H9 (cell line): ENCODE results near the gene CERS2. TPM values are rescaled to one million over a fixed set of nuclear protein-coding genes. Genes with fewer than 3 reads are reported as not detected.

Experiments used
- DNase-seq: peaks from one replicate; pipeline ENCODE4 v3.0.0-alpha.2; 2017
- H2AFZ ChIP-seq: one replicate; pipeline ENCODE4 v1.6.1; 2013; ENCODE audit warnings: mild to moderate bottlenecking, low read length, control low read depth, moderate library complexity
- H2AK5ac ChIP-seq: 2 replicates; pipeline ENCODE4 v1.6.1; 2013; ENCODE audit warnings: low read length, control low read depth, mixed read lengths; ENCODE audit not compliant: insufficient read length
- H2BK120ac ChIP-seq: one replicate; pipeline ENCODE4 v1.6.1; 2013; ENCODE audit warnings: low read depth, mild to moderate bottlenecking, low read length, control low read depth, inconsistent platforms; ENCODE audit not compliant: poor library complexity, severe bottlenecking
- H2BK12ac ChIP-seq: 2 replicates; pipeline ENCODE4 v1.6.1; 2013; ENCODE audit warnings: low read length, control low read depth, mixed read lengths, low read depth; ENCODE audit not compliant: insufficient read length
- H2BK15ac ChIP-seq: 2 replicates; pipeline ENCODE4 v1.6.1; 2013; ENCODE audit warnings: low read depth, low read length, control low read depth
- H2BK20ac ChIP-seq: one replicate; pipeline ENCODE4 v1.6.1; 2013; ENCODE audit warnings: low read depth, mild to moderate bottlenecking, low read length, control low read depth, inconsistent platforms; ENCODE audit not compliant: poor library complexity, severe bottlenecking
- H2BK5ac ChIP-seq: 2 replicates; pipeline ENCODE4 v1.6.1; 2013; ENCODE audit warnings: low read length, control low read depth, mixed read lengths; ENCODE audit not compliant: insufficient read length
- H3K14ac ChIP-seq: 2 replicates; pipeline ENCODE4 v1.6.1; 2013; ENCODE audit warnings: low read length, control low read depth; ENCODE audit not compliant: insufficient read depth
- H3K18ac ChIP-seq: 2 replicates; pipeline ENCODE4 v1.6.1; 2013; ENCODE audit warnings: low read depth, mild to moderate bottlenecking, mixed read lengths, low read length, control low read depth; ENCODE audit not compliant: insufficient read length
- H3K23ac ChIP-seq: 2 replicates; pipeline ENCODE4 v1.6.1; 2013; ENCODE audit warnings: low read length, control low read depth, mixed read lengths, low read depth; ENCODE audit not compliant: insufficient read length
- H3K23me2 ChIP-seq: 2 replicates; pipeline ENCODE4 v1.6.1; 2013; ENCODE audit warnings: low read depth, mild to moderate bottlenecking, mixed read lengths, low read length, control low read depth; ENCODE audit not compliant: insufficient read length, poor library complexity, severe bottlenecking
- H3K27ac ChIP-seq: 2 replicates; pipeline ENCODE4 v1.5.1; 2013; ENCODE audit warnings: low read length, control low read depth, mixed read lengths, low read depth; ENCODE audit not compliant: insufficient read length
- H3K27me3 ChIP-seq: 2 replicates; pipeline ENCODE4 v1.6.1; 2013; ENCODE audit warnings: low read length, control low read depth, inconsistent platforms; ENCODE audit not compliant: insufficient read depth
- H3K4ac ChIP-seq: 2 replicates; pipeline ENCODE4 v1.6.1; 2013; ENCODE audit warnings: low read depth, mild to moderate bottlenecking, control low read depth, inconsistent platforms, low read length, moderate library complexity
- H3K4me1 ChIP-seq: 2 replicates; pipeline ENCODE4 v1.6.1; 2013; ENCODE audit warnings: low read length, control low read depth, inconsistent platforms; ENCODE audit not compliant: insufficient read depth
- H3K4me2 ChIP-seq: 2 replicates; pipeline ENCODE4 v1.6.1; 2013; ENCODE audit warnings: low read length, control low read depth, mixed read lengths; ENCODE audit not compliant: insufficient read length, insufficient read depth
- H3K56ac ChIP-seq: 2 replicates; pipeline ENCODE4 v1.6.1; 2013; ENCODE audit warnings: low read depth, mild to moderate bottlenecking, mixed read lengths, low read length, control low read depth; ENCODE audit not compliant: insufficient read length
- H3K79me1 ChIP-seq: 2 replicates; pipeline ENCODE4 v1.6.1; 2013; ENCODE audit warnings: low read depth, mild to moderate bottlenecking, moderate library complexity, low read length, control low read depth, inconsistent platforms; ENCODE audit not compliant: insufficient read depth, poor library complexity, severe bottlenecking
- H3K79me2 ChIP-seq: 2 replicates; pipeline ENCODE4 v1.6.1; 2013; ENCODE audit warnings: low read length, control low read depth, inconsistent platforms; ENCODE audit not compliant: insufficient read depth
- H3K9ac ChIP-seq: 2 replicates; pipeline ENCODE4 v1.6.1; 2013; ENCODE audit warnings: low read length, control low read depth, mixed read lengths; ENCODE audit not compliant: insufficient read length; ENCODE audit errors: extremely low read depth
- H3K9me3 ChIP-seq: one replicate; pipeline ENCODE4 v1.6.1; 2013; ENCODE audit warnings: low read depth, low read length, inconsistent platforms; ENCODE audit not compliant: control insufficient read depth
- H3T11ph ChIP-seq: one replicate; pipeline ENCODE4 v1.6.1; 2013; ENCODE audit warnings: mild to moderate bottlenecking, low read length, control low read depth, inconsistent platforms
- H4K20me1 ChIP-seq: one replicate; pipeline ENCODE4 v1.6.1; 2013; ENCODE audit not compliant: control insufficient read depth, insufficient read length, insufficient read depth
- H4K5ac ChIP-seq: 2 replicates; pipeline ENCODE4 v1.6.1; 2013; ENCODE audit warnings: low read depth, mild to moderate bottlenecking, mixed read lengths, low read length, control low read depth; ENCODE audit not compliant: insufficient read length
- H4K8ac ChIP-seq: replicated peaks from 2 replicates; pipeline ENCODE4 v1.6.1; 2013; ENCODE audit warnings: low read length, control low read depth, mixed read lengths, low read depth; ENCODE audit not compliant: insufficient read length
- H4K91ac ChIP-seq: 2 replicates; pipeline ENCODE4 v1.6.1; 2013; ENCODE audit warnings: low read depth, mild to moderate bottlenecking, moderate library complexity, mixed read lengths, low read length, control low read depth; ENCODE audit not compliant: insufficient read length
- H3K27ac Mint-ChIP-seq, 3 experiments: 2 replicates in 2 of 3; 3 replicates in 1 of 3; pipeline ENCODE4 v1.8.0; 2020 to 2021; ENCODE audit warnings: mixed read lengths in 3 of 3, mild to moderate bottlenecking in 1 of 3, moderate library complexity in 1 of 3
- H3K27me3 Mint-ChIP-seq: 2 replicates; pipeline ENCODE4 v1.8.0; 2021; ENCODE audit warnings: low read depth, mild to moderate bottlenecking, moderate library complexity, mixed read lengths
- H3K36me3 Mint-ChIP-seq, 3 experiments: 2 replicates in 2 of 3; 3 replicates in 1 of 3; pipeline ENCODE4 v1.8.0; 2020 to 2021; ENCODE audit warnings: low read depth in 3 of 3, mixed read lengths in 3 of 3; ENCODE audit not compliant: insufficient read depth in 1 of 3
- H3K4me1 Mint-ChIP-seq, 2 experiments: 2 replicates each; pipeline ENCODE4 v1.8.0; 2020; ENCODE audit warnings: mixed read lengths in 2 of 2
- H3K4me3 Mint-ChIP-seq, 2 experiments: 2 replicates in 1 of 2; 3 replicates in 1 of 2; pipeline ENCODE4 v1.8.0; 2020 to 2021; ENCODE audit warnings: mild to moderate bottlenecking in 2 of 2, mixed read lengths in 2 of 2, moderate library complexity in 1 of 2
- H3K9me3 Mint-ChIP-seq, 2 experiments: 2 replicates in 1 of 2; 3 replicates in 1 of 2; pipeline ENCODE4 v1.8.0; 2020; ENCODE audit warnings: mild to moderate bottlenecking in 2 of 2, mixed read lengths in 2 of 2, moderate library complexity in 1 of 2
- WGBS: extraction: QIAGEN DNeasy Blood & Tissue Kit; methylation state at CpG from one replicate; pipeline ENCODE4 v1.1.7; 2013; ENCODE audit warnings: missing lambda C conversion rate, low lambda C conversion rate, mixed read lengths; ENCODE audit not compliant: insufficient read length; ENCODE audit errors: extremely low coverage; 5-methylcytosine and 5-hydroxymethylcytosine counted together
- total RNA-seq: library from RNA; stranded (reverse); gene quantifications from 2 replicates; pipeline ENCODE4 v1.2.1, GENCODE V29; 2021
- TF ChIP-seq, protein P1 (sequence below): fragments of 200-600 bp; sonication (generic); conservative IDR thresholded peaks from 3 replicates; pipeline ENCODE4 v1.8.0; 2021; ENCODE audit warnings: antibody characterized with exemption, mild to moderate bottlenecking

The CERS2 gene
- total RNA-seq, 1 experiment from 2014 or later: 201 TPM

DNA sequence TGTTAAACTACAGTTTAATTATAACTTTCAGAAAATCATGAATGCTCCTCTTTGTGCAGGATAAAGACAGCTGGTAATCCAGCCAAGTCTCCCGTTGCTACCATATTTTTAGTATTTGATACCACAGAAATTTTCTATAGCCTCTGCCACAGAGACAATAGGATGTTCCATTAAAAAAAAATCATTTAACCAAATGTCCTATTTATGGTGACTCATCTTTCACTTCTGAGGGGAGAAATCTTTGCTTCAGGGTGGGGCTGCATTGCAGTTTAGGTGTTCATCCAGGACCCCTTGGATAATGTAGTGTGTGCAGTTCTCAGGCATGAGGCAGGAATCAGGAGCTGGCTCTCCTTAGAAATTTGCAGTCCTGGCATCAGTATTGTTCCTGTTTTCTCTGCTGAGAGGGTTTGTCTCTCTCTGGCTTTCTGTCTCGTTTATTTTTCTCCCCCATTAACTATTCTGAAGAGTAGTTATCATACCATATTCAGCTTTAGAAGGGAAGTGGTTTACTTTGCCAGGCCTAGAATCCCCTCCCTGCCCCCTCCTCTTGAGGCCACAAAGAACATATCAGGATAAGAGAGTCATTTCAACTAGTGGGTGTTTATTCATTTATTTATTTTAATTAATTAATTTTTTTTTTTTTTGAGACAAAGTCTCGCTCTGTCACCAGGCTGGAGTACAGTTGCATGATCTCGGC is 36.7 kb upstream of the CERS2 start:
- Histone ChIP-seq H3K79me1 (no peaks in the 10 kb centered on the region), H2BK20ac (no peak overlapping the region), H3K4ac (no peak overlapping the region), H2AFZ (no peak overlapping the region), H2BK5ac (no peak overlapping the region), H3K9me3 (no peaks in the 10 kb centered on the region), H4K91ac (no peak overlapping the region), H3K27ac (no peak overlapping the region), H3K18ac (no peak overlapping the region), H2BK120ac (no peak overlapping the region), H3T11ph (no peak overlapping the region), H3K23me2 (peaks cover 12% of the 10 kb centered on the region), H4K8ac (no peak overlapping the region), H3K79me2 (no peaks in the 10 kb centered on the region; the same call in 1 of the 2 replicates), H3K27me3 (no peaks in the 10 kb centered on the region), H4K20me1 (no peaks in the 10 kb centered on the region), H3K4me2 (no peak overlapping the region), H2AK5ac (no peak overlapping the region), H3K23ac (no peak overlapping the region), H2BK12ac (no peak overlapping the region), H3K56ac (no peak overlapping the region), H3K4me1 (peaks cover 5% of the 10 kb centered on the region; the same call in 1 of the 2 replicates), H3K9ac (no peak overlapping the region), H4K5ac (no peak overlapping the region), H3K14ac (no peak overlapping the region), H2BK15ac (no peak overlapping the region)
- no peaks in the 10 kb centered on the region; a peak in 2 of 5 replicates for H3K9me3 Mint-ChIP-seq
- WGBS: no CpG with 5 or more reads among the region's 4 CpGs
- no peak overlapping the region; a peak in 3 of 7 replicates for H3K27ac Mint-ChIP-seq
- H3K36me3 Mint-ChIP-seq: no peaks in the 10 kb centered on the region
- no peak overlapping the region for H3K4me3 Mint-ChIP-seq
- TF ChIP-seq, protein P1, sequence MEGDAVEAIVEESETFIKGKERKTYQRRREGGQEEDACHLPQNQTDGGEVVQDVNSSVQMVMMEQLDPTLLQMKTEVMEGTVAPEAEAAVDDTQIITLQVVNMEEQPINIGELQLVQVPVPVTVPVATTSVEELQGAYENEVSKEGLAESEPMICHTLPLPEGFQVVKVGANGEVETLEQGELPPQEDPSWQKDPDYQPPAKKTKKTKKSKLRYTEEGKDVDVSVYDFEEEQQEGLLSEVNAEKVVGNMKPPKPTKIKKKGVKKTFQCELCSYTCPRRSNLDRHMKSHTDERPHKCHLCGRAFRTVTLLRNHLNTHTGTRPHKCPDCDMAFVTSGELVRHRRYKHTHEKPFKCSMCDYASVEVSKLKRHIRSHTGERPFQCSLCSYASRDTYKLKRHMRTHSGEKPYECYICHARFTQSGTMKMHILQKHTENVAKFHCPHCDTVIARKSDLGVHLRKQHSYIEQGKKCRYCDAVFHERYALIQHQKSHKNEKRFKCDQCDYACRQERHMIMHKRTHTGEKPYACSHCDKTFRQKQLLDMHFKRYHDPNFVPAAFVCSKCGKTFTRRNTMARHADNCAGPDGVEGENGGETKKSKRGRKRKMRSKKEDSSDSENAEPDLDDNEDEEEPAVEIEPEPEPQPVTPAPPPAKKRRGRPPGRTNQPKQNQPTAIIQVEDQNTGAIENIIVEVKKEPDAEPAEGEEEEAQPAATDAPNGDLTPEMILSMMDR: no peak
- DNase-seq: no peak
- H3K27me3 Mint-ChIP-seq: no peaks in the 10 kb centered on the region
- H3K4me1 Mint-ChIP-seq: peaks cover 24 to 27% of the 10 kb centered on the region in 2 experiments
